NCI-H2196 treated with DMSO at 0.1 percent for 48 hours (cell line): ENCODE measurements around the gene SEC31B.

Experiments used
- DNase-seq: peaks from one replicate; lab custom pipeline; 2025; ENCODE audit not compliant: unreplicated experiment; lab: John Stamatoyannopoulos, UW

The SEC31B gene

GRCh38 chr10:100528921-100529474, 9.3 kb upstream of the SEC31B start:
- DNase-seq = no peak

GRCh38 chr10:100528123-100528886, 8.6 kb upstream of the SEC31B start:
- DNase-seq = no peak

GRCh38 chr10:100524638-100525037, 5.0 kb upstream of the SEC31B start:
- no peak for DNase-seq

- DNase-seq = no peak
Measured at GRCh38 chr10:100524206-100524605, 4.5 kb upstream of the SEC31B start.

GRCh38 chr10:100522945-100523344, 3.3 kb upstream of the SEC31B start:
- no peak for DNase-seq

- DNase-seq = no peak
Measured at GRCh38 chr10:100522107-100522801, 2.6 kb upstream of the SEC31B start.

- DNase-seq = no peak
Measured at GRCh38 chr10:100520811-100521210, 1.1 kb upstream of the SEC31B start.

- peak; percentile 1 for DNase-seq
Measured at GRCh38 chr10:100518761-100519241, 860 bp downstream of the SEC31B start.

GRCh38 chr10:100516847-100517246, 2.8 kb downstream of the SEC31B start:
- no peak for DNase-seq

GRCh38 chr10:100515612-100516011, 4.0 kb downstream of the SEC31B start:
- no peak for DNase-seq

- DNase-seq = no peak
Measured at GRCh38 chr10:100510533-100511308, 8.9 kb downstream of the SEC31B start.

GRCh38 chr10:100509241-100509840, 10.3 kb downstream of the SEC31B start:
- DNase-seq = no peak

- DNase-seq = peak; percentile 1
Measured at GRCh38 chr10:100508691-100509150, 10.9 kb downstream of the SEC31B start.

GRCh38 chr10:100508266-100508665, 11.4 kb downstream of the SEC31B start:
- no peak for DNase-seq

GRCh38 chr10:100507357-100507732, 12.3 kb downstream of the SEC31B start:
- DNase-seq = no peak

GRCh38 chr10:100506596-100507356, 12.9 kb downstream of the SEC31B start:
- DNase-seq = no peak

- no peak for DNase-seq
Measured at GRCh38 chr10:100505164-100505563, 14.5 kb downstream of the SEC31B start.

GRCh38 chr10:100504096-100504495, 15.6 kb downstream of the SEC31B start:
- no peak for DNase-seq

GRCh38 chr10:100502926-100503494, 16.7 kb downstream of the SEC31B start:
- DNase-seq = no peak

GRCh38 chr10:100501423-100501822, 18.2 kb downstream of the SEC31B start:
- no peak for DNase-seq
